Central memory CD4-positive, alpha-beta T cell (primary cell): ENCODE data around the gene CCDC9B.
A peak's percentile ranks its signal among the peaks of the same experiment; 100 is the strongest.

Experiments used
- DNase-seq: peaks from one replicate; pipeline ENCODE4 v3.0.0; 2022

The CCDC9B gene

GRCh38 chr15:40365624-40366456 is 25.1 kb upstream of the CCDC9B start:
- no peak for DNase-seq

GRCh38 chr15:40365016-40365415 is 24.3 kb upstream of the CCDC9B start:
- no peak for DNase-seq

- no peak for DNase-seq
Measured at GRCh38 chr15:40364251-40364650, 23.5 kb upstream of the CCDC9B start.

- no peak for DNase-seq
Measured at GRCh38 chr15:40363611-40364010, 22.9 kb upstream of the CCDC9B start.

GRCh38 chr15:40361640-40362039 is 20.9 kb upstream of the CCDC9B start:
- no peak for DNase-seq

- no peak for DNase-seq
Measured at GRCh38 chr15:40360015-40360414, 19.3 kb upstream of the CCDC9B start.

GRCh38 chr15:40358471-40359353 is 18.0 kb upstream of the CCDC9B start:
- no peak for DNase-seq

GRCh38 chr15:40357723-40358470 is 17.2 kb upstream of the CCDC9B start, which contains the start of gene DISP2:
Gene DISP2, plus strand, starts transcription at chr15:40358219. Its CDS starts 103 bp downstream, at chr15:40358322.
- peak; percentile 91 for DNase-seq

GRCh38 chr15:40357246-40357645 is 16.5 kb upstream of the CCDC9B start:
- DNase-seq = no peak

- no peak for DNase-seq
Measured at GRCh38 chr15:40355976-40356585, 15.3 kb upstream of the CCDC9B start.

GRCh38 chr15:40354408-40355171 is 13.9 kb upstream of the CCDC9B start:
- DNase-seq = no peak

- DNase-seq = no peak
Measured at GRCh38 chr15:40353697-40354096, 13.0 kb upstream of the CCDC9B start.

- no peak for DNase-seq
Measured at GRCh38 chr15:40352281-40352901, 11.7 kb upstream of the CCDC9B start.

GRCh38 chr15:40349163-40349562 is 8.4 kb upstream of the CCDC9B start:
- no peak for DNase-seq

- no peak for DNase-seq
Measured at GRCh38 chr15:40348474-40348870, 7.7 kb upstream of the CCDC9B start.

- DNase-seq = no peak
Measured at GRCh38 chr15:40347559-40348473, 7.1 kb upstream of the CCDC9B start.

- DNase-seq = no peak
Measured at GRCh38 chr15:40346579-40347558, 6.1 kb upstream of the CCDC9B start.

GRCh38 chr15:40345867-40346578 is 5.3 kb upstream of the CCDC9B start:
- DNase-seq = no peak
